ENCODE results near the gene PTPRN2. TPM values are rescaled to one million over a fixed set of nuclear protein-coding genes. Genes with fewer than 3 reads are reported as not detected.

PTPRN2 gene
- total and polyA plus RNA-seq, 2 of the 8 experiments (the other 6 are each of a cell fraction or from before 2014, with no cell fraction given): 2.6 to 4.5 TPM

DNA sequence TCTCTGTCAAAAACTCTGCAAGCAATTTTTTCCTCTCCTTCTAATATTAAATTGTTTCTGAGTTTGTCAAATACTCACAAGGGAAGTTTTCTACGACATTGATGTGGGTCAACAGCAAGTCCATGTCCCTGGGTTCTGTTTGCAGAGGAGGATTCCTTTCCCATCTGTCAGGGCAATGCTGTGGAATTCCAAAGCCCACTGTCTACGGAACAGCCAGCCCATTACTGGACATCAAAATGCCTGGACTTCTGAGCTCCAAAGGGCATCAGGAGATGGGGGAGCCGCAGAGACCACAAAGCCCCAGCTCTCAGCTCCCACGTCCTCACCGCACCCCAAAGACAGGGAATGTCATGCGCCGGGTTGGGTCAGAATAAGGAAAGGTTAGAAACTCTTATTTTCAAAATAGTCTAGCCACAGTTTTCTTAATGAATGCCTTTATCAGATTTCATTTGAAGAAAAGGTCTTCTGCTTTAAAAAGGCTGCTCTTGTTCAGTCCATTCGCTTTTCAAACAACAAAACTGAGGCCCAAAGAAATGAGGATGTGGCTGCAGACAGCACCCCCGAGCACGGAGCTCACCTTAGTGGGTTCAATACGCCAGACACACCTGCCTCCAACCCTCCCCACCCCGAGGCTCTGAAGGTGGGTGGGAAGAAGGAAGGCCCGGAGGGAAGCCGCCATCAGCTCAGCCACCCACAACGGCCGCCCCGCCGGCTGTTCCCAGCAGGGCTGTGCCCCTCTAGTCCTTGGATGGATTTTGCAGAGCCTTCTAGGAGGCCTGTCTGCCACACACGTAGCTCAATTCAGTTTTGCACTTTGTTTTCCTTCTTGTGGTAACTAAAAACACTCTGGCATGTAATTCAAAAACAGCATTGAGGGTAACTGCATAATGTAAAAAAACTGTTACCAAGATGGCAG lies 44.7 kb downstream of the PTPRN2 start (continued):
- TF ChIP-seq CHD1 (IDR thresholded peaks at IDR 0.05; ENCODE audit: low read depth, low read length): no peak

All from H1 (cell line).